GM18951 (cell line): ENCODE results near the gene CAMTA1.

Experiments
- POLR2A ChIP-seq: IDR thresholded peaks from 4 replicates; pipeline ENCODE4 v1.6.1; 2011; ENCODE audit warnings: mild to moderate bottlenecking; ENCODE audit not compliant: insufficient read length, insufficient read depth; ENCODE audit errors: extremely low read depth
- in situ Hi-C: fragments of 300-500 bp; cut with MboI; formaldehyde crosslinking; loops from one replicate; pipeline ENCODE4 v1.12.0; 2022; ENCODE audit warnings: low sequenced_read_pairs, mixed read lengths, inconsistent platforms; ENCODE audit not compliant: unreplicated experiment

Gene CAMTA1

DNA sequence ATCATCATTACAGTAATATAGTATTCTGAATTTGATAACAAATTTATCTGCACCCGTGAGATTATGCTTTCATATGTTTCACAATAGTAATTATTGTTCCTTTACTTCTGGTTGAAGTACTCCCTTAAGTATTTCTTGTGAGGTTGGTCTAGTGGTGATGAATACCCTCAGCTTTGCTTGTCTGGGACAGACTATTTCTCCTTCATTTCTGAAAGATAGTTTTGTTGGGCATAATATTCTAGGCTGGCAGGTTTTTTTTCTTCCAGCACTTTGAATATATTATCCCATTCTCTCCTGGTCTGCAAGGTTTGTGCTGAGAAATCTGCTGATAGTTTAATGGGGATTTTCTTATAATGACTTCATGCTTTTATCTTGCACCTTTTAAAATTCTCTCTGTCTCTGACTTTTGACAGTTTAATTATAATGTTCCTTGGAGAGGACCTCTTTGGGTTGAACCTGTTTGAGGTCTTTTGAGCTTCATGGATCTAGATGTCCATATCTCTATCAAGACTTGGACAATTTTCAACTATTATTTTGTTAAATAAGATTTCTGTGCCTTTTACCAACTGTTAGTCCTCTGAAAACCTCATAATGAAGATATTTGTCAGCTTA is 614.4 kb downstream of the CAMTA1 start:
- TF ChIP-seq POLR2A = no peak

GRCh38 chr1:7400566-7400965 is 615.3 kb downstream of the CAMTA1 start:
- in situ Hi-C loops = no loop called here
- no peak for TF ChIP-seq POLR2A

More for the DNA sequence above, 614.4 kb downstream of the CAMTA1 start:
- in situ Hi-C loops = no loop called here

GRCh38 chr1:7401814-7402547 is 616.7 kb downstream of the CAMTA1 start:
- TF ChIP-seq POLR2A = no peak
- in situ Hi-C loops = no loop called here

DNA sequence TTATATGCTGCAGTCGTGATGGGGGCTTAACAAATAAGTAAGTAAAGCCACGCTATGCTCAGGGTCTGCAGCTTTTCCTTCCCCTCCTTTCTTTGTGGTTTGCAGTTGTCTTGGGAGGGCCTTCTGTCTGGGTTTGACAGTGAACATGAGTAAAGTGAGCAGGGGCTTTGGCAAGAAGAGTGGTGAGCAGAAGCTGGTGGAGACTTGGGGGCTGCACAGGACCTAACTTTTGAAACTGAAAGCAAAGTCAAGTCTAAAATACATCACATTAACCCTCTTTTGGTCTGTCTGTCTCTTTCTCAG is 617.2 kb downstream of the CAMTA1 start:
- no peak for TF ChIP-seq POLR2A
- in situ Hi-C loops = no loop called here

DNA sequence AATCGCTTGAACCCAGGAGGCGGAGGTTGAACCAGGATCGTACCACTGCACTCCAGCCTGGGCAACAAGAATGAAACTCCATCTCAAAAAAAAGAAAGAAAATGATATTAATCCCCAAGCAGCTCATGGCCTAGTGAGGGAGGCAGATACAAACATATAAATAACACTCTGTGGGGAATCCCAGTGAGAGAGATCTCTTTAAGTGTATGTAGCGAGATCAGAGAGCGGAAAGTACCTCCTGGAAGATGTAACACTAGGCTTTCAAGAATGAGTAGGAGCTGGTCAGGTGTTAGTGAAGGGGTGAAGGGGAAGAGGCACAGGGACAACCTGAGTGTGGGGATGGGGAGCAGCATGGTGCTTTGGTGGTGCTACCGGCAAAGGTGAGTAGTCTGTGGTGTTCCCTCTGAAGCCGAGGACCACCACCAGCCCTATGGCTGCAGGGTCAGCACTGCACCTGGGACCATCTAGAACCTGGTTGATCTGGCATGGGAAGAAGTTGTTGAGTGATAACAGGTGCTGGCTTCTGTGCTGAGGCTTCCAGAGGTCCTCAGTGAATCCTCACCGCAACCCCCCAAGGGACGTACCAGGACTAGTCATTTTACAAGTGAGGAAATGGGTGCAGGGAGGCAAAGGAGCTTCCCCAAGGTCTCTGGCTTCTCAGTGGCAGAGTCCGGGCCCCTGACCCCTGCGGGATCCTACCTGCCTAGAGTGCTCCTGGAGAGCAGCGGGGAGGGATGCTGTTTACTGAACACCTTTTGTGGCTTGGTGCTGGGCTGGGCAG is 618.2 kb downstream of the CAMTA1 start:
- TF ChIP-seq POLR2A = no peak
- in situ Hi-C loops = no loop called here

- TF ChIP-seq POLR2A = no peak
- in situ Hi-C loops = no loop called here
Measured at GRCh38 chr1:7404046-7404742, 618.9 kb downstream of the CAMTA1 start.

GRCh38 chr1:7405844-7406500 is 620.7 kb downstream of the CAMTA1 start:
- no peak for TF ChIP-seq POLR2A
- in situ Hi-C loops = no loop called here

GRCh38 chr1:7406641-7407543 is 621.6 kb downstream of the CAMTA1 start:
- in situ Hi-C loops = no loop called here
- TF ChIP-seq POLR2A = no peak

DNA sequence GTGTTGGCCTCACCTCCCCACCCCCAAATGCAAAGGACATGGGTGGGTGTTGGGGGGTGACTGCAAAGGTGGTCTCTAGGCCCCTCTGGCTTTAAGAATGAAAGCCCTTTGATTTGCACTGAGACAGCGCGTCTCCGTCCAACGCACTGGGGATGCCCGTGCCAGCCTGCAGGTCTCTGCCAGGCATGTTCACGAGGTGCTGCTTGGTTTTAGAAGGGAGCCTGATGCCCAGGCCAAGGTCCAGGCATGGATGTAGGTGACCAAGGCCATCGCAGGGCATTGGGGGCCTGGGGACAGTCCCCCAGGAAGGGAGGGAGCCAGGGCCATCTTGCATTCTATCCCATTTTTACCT is 622.3 kb downstream of the CAMTA1 start:
- in situ Hi-C loops = no loop called here
- TF ChIP-seq POLR2A = no peak

GRCh38 chr1:7407980-7408770 is 622.9 kb downstream of the CAMTA1 start:
- in situ Hi-C loops = no loop called here
- no peak for TF ChIP-seq POLR2A

DNA sequence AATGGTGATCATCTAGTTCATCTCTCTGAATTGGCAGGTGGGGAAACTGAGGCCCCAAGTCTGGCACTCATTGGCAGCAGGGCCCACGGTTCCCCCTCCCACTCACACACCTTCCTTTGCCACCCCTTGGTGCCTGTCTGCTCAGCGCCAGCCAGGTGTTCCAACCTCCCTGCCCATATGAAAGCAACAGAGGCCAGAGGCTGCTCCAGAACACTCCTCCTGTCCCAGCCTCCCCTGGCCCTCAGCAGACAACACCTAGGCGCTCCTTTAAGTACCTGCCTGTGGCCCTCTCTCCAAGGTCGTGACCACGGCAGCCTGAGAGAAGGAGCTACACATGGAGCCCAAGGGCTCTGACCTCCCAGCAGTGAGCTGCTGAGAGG is 623.5 kb downstream of the CAMTA1 start:
- no peak for TF ChIP-seq POLR2A

More for the DNA sequence above, 623.5 kb downstream of the CAMTA1 start:
- in situ Hi-C loops = no loop called here
